Activated B cell treated with CpG ODN at 0.5 μM for 24 hours (primary cell): ENCODE measurements around the gene NT5DC4. TPM values are rescaled to one million over a fixed set of nuclear protein-coding genes. Genes with fewer than 3 reads are reported as not detected.

Source experiments
- ATAC-seq: fragments of 200-7000 bp; cut with Tn5 transposase; one replicate; pipeline ENCODE4 v1.10.0; 2021; ENCODE audit warnings: low read depth, mild to moderate bottlenecking, moderate library complexity
- CTCF ChIA-PET: fragments of 350-600 bp; sonication (Branson Sonifier 250); formaldehyde crosslinking; loops from one replicate; lab custom pipeline; 2021; ENCODE audit warnings: antibody characterized with exemption; lab: Charles Lee
- POLR2A ChIA-PET: fragments of 350-600 bp; sonication (Branson Sonifier 250); formaldehyde crosslinking; loops from one replicate; lab custom pipeline; 2021; ENCODE audit warnings: antibody characterized with exemption; lab: Charles Lee
- DNase-seq: peaks from one replicate; pipeline ENCODE4 v3.0.0; 2022
- H3K27ac Mint-ChIP-seq: one replicate; pipeline ENCODE4 v1.8.0; 2020; ENCODE audit warnings: mixed read lengths
- H3K27me3 Mint-ChIP-seq: one replicate; pipeline ENCODE4 v1.8.0; 2021; ENCODE audit warnings: mixed read lengths
- H3K36me3 Mint-ChIP-seq: one replicate; pipeline ENCODE4 v1.8.0; 2021; ENCODE audit warnings: low read depth, mixed read lengths
- H3K4me1 Mint-ChIP-seq: one replicate; pipeline ENCODE4 v1.8.0; 2021; ENCODE audit warnings: mixed read lengths
- H3K4me3 Mint-ChIP-seq: one replicate; pipeline ENCODE4 v1.8.0; 2020; ENCODE audit warnings: mild to moderate bottlenecking, mixed read lengths
- H3K9me3 Mint-ChIP-seq: one replicate; pipeline ENCODE4 v1.8.0; 2020; ENCODE audit warnings: mixed read lengths
- CTCF ChIP-seq: fragments of 200-600 bp; IDR thresholded peaks from one replicate; pipeline ENCODE4 v1.8.0; 2022; ENCODE audit warnings: antibody characterized with exemption, mild to moderate bottlenecking
- intact Hi-C: fragments of 100-400 bp; cut with micrococcal nuclease; formaldehyde crosslinking; loops from one replicate; pipeline ENCODE4 v1.15.1; 2024
- total RNA-seq: library from RNA; stranded (reverse); gene quantifications from 2 replicates; pipeline ENCODE4 v1.2.3, GENCODE V29; 2022

Gene NT5DC4
- total RNA-seq, 1 donor from 2014 or later = 1.4 TPM

DNA sequence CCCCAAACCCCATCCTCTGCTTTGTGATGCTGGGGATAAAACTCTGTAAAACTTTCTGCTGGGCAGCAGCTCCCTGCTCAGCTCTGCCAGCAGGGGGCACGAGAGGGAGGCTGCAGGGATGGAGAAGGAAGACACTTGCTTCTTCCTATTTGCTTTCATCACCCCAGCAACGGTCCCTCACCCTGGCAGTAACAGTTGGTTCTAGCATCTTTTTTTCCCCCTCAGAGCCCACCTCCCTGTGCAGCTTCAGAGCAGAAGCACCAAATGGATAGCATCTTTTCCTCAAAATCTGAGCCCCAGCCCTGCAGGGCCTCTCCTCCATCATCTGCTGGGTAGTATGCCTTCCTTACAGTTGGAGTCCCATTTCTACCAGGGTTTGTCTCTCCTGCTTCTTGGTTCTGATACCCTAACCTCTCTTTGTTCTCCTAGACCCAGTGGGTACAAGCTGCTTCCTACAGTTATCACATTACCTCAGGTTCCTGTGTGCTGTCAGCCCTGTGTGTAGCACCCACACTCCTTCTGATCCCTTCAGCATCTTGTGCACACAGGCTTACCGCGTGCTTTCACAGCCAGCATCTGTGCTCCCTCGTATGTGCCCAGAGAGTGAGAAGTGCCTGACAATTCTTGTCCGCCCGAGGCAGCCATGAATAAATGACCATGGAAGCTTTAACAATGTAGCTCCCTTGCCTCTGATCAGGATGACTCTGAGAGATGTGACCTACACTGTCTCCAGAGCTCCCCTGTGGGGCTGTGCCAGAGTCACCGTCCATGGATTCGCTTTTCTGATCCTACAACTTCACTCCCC, 29.1 kb downstream of the NT5DC4 start:
- TF ChIP-seq CTCF = no peak
- no peaks in the 10 kb centered on the region for H3K27me3 Mint-ChIP-seq
- no peaks in the 10 kb centered on the region for H3K36me3 Mint-ChIP-seq
- CTCF ChIA-PET = interaction anchor here (0.6 to 10.3 kb wide), 27 partner anchors 10 to 211 kb away, joined by 3 to 302 read pairs (median 4); no protein-coding TSS in a partner anchor
- H3K4me1 Mint-ChIP-seq = peaks cover 12% of the 10 kb centered on the region
- H3K27ac Mint-ChIP-seq = peak overlapping the region; percentile 16
- POLR2A ChIA-PET = interaction anchor here (0.6 to 2.0 kb wide), 7 partner anchors 32 to 135 kb away, joined by 3 to 9 read pairs (median 3); no protein-coding TSS in a partner anchor
- intact Hi-C loops = loop anchor here (1.0 to 2.0 kb wide), 6 partner anchors 15 to 209 kb away; no protein-coding TSS in a partner anchor
- DNase-seq (peak; percentile 71), ATAC-seq (peak; percentile 92)
- no peaks in the 10 kb centered on the region for H3K9me3 Mint-ChIP-seq
- no peak overlapping the region for H3K4me3 Mint-ChIP-seq

DNA sequence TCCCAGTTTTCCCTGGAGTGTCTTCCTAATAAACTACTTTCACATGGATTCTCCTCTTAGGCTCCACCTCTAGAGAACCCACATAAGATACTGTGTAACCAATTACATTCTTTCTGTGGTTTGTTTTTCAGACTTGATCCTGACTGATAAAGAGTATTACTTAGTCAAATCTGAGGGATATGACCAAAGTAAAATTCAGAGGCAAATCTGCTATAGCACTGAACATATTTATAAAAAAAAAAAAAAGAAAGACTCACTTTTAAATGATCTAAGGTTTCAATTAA, 29.7 kb downstream of the NT5DC4 start:
- Mint-ChIP-seq H3K4me1 (peaks cover 14% of the 10 kb centered on the region), H3K4me3 (no peak overlapping the region), H3K36me3 (no peaks in the 10 kb centered on the region), H3K27me3 (no peaks in the 10 kb centered on the region), H3K9me3 (no peaks in the 10 kb centered on the region), H3K27ac (no peak overlapping the region)
- CTCF ChIA-PET = interaction anchor here (1.3 to 10.3 kb wide), 6 partner anchors 9 to 209 kb away, joined by 5 to 302 read pairs (median 21); no protein-coding TSS in a partner anchor
- no peak for ATAC-seq
- TF ChIP-seq CTCF = no peak
- no peak for DNase-seq
- intact Hi-C loops = no loop called here
- POLR2A ChIA-PET = interaction anchor here (0.8 to 2.0 kb wide), 4 partner anchors 31 to 135 kb away, joined by 3 to 9 read pairs (median 6); no protein-coding TSS in a partner anchor

DNA sequence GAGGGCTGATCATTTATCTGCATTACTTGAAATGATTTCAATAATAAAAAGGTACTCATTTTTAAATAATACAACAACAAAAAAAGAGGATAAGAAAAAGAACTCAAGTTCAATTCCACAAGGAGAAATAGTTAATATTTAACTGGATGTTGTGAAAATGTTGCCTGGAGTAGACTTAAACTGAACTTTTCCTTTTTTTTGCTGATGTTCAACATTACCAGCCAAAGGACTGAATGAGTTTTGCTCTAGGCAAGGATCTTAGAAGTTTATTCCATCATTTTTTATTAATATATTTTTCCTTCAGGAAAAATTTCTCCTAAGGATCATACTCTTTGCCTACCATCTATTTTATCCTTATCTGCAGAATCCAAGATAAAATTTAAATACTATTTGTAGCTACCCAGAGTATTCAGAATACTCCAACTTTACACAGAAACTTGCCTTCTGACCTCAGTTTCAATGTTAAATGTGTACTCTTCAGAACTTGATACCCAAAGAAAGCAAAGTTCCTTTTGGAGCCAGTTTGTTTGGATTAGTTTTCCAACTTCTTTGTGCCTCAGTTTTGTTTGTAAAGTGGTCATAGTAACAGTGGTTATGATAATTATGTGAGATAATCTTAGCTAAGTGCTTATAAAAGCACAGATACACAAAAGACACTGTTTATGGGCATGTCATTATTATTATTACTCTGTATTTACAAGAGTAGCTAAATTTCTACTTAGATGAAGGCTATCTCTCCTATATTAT, 30.8 kb downstream of the NT5DC4 start:
- DNase-seq (no peak), ATAC-seq (no peak)
- intact Hi-C loops = no loop called here
- H3K4me1 Mint-ChIP-seq = peaks cover 18% of the 10 kb centered on the region
- no peaks in the 10 kb centered on the region for H3K27me3 Mint-ChIP-seq
- H3K4me3 Mint-ChIP-seq = no peak overlapping the region
- no peak for TF ChIP-seq CTCF
- no peaks in the 10 kb centered on the region for H3K9me3 Mint-ChIP-seq
- ChIA-PET CTCF (interaction anchor here (0.8 to 10.3 kb wide), 4 partner anchors 7 to 207 kb away, joined by 3 to 302 read pairs (median 7); no protein-coding TSS in a partner anchor), POLR2A (no interaction called here)
- H3K36me3 Mint-ChIP-seq = no peaks in the 10 kb centered on the region
- no peak overlapping the region for H3K27ac Mint-ChIP-seq

DNA sequence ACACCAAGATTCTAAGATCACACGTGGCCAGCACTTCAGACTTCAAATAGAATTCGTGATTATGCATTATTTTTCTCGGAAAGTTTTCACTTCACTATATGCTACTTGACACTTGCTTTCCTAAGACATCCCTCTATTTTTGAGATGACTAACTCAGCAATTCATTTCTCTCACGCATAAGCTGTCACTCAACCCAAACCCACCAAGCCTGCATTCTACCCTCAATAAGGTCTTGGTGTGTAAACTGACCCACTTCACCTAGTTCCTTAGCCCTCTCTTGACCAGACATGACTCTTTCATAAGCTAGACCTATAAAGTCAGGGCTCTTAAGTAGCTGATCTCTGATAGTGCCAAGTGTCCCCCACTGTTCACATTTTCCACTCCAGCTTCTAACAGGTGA, 31.8 kb downstream of the NT5DC4 start:
- no peaks in the 10 kb centered on the region for H3K27me3 Mint-ChIP-seq
- ATAC-seq (no peak), DNase-seq (no peak)
- intact Hi-C loops = no loop called here
- POLR2A ChIA-PET = interaction anchor here (0.6 to 1.0 kb wide), 2 partner anchors 62 to 129 kb away, joined by 3 to 7 read pairs; no protein-coding TSS in a partner anchor
- H3K4me3 Mint-ChIP-seq = no peak overlapping the region
- H3K9me3 Mint-ChIP-seq = no peaks in the 10 kb centered on the region
- peaks cover 18% of the 10 kb centered on the region for H3K4me1 Mint-ChIP-seq
- no peak overlapping the region for H3K27ac Mint-ChIP-seq
- no peak for TF ChIP-seq CTCF
- H3K36me3 Mint-ChIP-seq = no peaks in the 10 kb centered on the region
- CTCF ChIA-PET = interaction anchor here (0.8 to 10.3 kb wide), 4 partner anchors 9 to 206 kb away, joined by 3 to 302 read pairs (median 7); no protein-coding TSS in a partner anchor
